Measurements from ENCODE around the gene OTUD4.

DNA sequence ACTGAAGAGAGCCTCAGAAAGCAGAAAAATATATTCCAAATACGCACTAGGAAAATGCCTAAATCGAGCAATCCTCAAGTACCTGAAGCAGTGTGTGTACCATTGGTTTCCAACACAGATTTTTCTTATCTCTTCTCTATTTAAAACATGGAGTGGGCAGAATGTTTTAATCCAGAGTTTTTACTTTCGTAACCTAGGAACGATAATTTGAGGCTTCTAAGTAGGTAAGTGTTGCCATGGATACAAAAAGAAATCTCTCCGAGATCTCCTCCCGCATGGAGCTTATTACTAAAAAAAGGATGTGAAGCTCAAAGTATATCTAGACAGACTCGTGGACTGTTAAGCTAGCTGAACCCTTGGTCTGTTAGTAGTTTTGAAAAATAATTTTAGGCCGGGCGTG lies 23.0 kb upstream of the OTUD4 start:
- TF ChIP-seq, protein P1, sequence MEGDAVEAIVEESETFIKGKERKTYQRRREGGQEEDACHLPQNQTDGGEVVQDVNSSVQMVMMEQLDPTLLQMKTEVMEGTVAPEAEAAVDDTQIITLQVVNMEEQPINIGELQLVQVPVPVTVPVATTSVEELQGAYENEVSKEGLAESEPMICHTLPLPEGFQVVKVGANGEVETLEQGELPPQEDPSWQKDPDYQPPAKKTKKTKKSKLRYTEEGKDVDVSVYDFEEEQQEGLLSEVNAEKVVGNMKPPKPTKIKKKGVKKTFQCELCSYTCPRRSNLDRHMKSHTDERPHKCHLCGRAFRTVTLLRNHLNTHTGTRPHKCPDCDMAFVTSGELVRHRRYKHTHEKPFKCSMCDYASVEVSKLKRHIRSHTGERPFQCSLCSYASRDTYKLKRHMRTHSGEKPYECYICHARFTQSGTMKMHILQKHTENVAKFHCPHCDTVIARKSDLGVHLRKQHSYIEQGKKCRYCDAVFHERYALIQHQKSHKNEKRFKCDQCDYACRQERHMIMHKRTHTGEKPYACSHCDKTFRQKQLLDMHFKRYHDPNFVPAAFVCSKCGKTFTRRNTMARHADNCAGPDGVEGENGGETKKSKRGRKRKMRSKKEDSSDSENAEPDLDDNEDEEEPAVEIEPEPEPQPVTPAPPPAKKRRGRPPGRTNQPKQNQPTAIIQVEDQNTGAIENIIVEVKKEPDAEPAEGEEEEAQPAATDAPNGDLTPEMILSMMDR (IDR thresholded peaks at IDR 0.05; ENCODE audit: insufficient read depth, low read depth, low read length), result no peak
- no peak for TF ChIP-seq EZH2 (IDR thresholded peaks at IDR 0.05; ENCODE audit: insufficient read depth, low read length)
